IMR-90 (cell line): ENCODE data around the gene SLC37A1. TPM values are rescaled to one million over a fixed set of nuclear protein-coding genes. Genes with fewer than 3 reads are reported as not detected.
A peak's percentile ranks its signal among the peaks of the same experiment; 100 is the strongest.

Experiments used
- ATAC-seq: fragments of 200-7000 bp; cut with Tn5 transposase; 2 replicates; pipeline ENCODE4 v1.9.1; 2020; ENCODE audit warnings: low read depth, mild to moderate bottlenecking, moderate library complexity
- BruUV-seq: library from RNA; stranded (reverse); fragments of 400-500 nt; replicated peaks from 2 replicates; lab custom pipeline; 2021; lab: Mats Ljungman, UMichigan
- CTCF ChIA-PET: fragments of 300-600 bp; formaldehyde crosslinking; extraction: SDS; loops from one replicate; lab custom pipeline; 2021; ENCODE audit warnings: antibody characterized with exemption; lab: Yijun Ruan, JAX
- POLR2A ChIA-PET: fragments of 300-600 bp; sonication (Branson Sonifier 250); formaldehyde crosslinking; loops from one replicate; lab custom pipeline; 2022; ENCODE audit warnings: antibody characterized with exemption; ENCODE audit not compliant: unreplicated experiment; lab: Charles Lee
- DNase-seq: peaks from one replicate; pipeline ENCODE4 v3.0.0; 2013
- H2AFZ ChIP-seq: replicated peaks from 2 replicates; pipeline ENCODE3; 2013; ENCODE audit warnings: low read length, mild to moderate bottlenecking; ENCODE audit not compliant: poor library complexity
- H2AK5ac ChIP-seq: 2 replicates; pipeline ENCODE4 v1.6.1; 2013; ENCODE audit warnings: low read depth, low read length, inconsistent platforms
- H2AK9ac ChIP-seq: replicated peaks from 2 replicates; pipeline ENCODE3; 2013; ENCODE audit warnings: mild to moderate bottlenecking, low read depth, low read length, moderate library complexity; ENCODE audit not compliant: poor library complexity
- H2BK120ac ChIP-seq: 2 replicates; pipeline ENCODE4 v1.6.1; 2013; ENCODE audit warnings: low read depth, low read length, inconsistent platforms
- H2BK15ac ChIP-seq: 3 replicates; pipeline ENCODE4 v1.6.1; 2013; ENCODE audit warnings: low read depth, low read length, inconsistent platforms
- H2BK20ac ChIP-seq: 2 replicates; pipeline ENCODE4 v1.6.1; 2013; ENCODE audit warnings: low read depth, mild to moderate bottlenecking, inconsistent platforms, low read length, moderate library complexity
- H2BK5ac ChIP-seq: 2 replicates; pipeline ENCODE4 v1.6.1; 2013; ENCODE audit warnings: mild to moderate bottlenecking, low read depth, low read length, inconsistent platforms; ENCODE audit not compliant: poor library complexity, severe bottlenecking
- H3K14ac ChIP-seq: replicated peaks from 2 replicates; pipeline ENCODE4 v1.6.1; 2013; ENCODE audit warnings: low read depth, low read length, inconsistent platforms
- H3K18ac ChIP-seq: 2 replicates; pipeline ENCODE4 v1.6.1; 2013; ENCODE audit warnings: low read depth, low read length, control low read depth
- H3K23ac ChIP-seq: 2 replicates; pipeline ENCODE4 v1.6.1; 2013; ENCODE audit warnings: low read depth, low read length, inconsistent platforms
- H3K27ac ChIP-seq: 2 replicates; pipeline ENCODE4 v1.5.1; 2013; ENCODE audit warnings: mild to moderate bottlenecking, control low read depth, low read length; ENCODE audit not compliant: insufficient read depth
- H3K27me3 ChIP-seq: 2 replicates; pipeline ENCODE4 v1.6.1; 2013; ENCODE audit warnings: low read length; ENCODE audit not compliant: control insufficient read depth, insufficient read depth
- H3K36me3 ChIP-seq: 2 replicates; pipeline ENCODE4 v1.6.1; 2013; ENCODE audit warnings: low read length, mixed read lengths; ENCODE audit not compliant: control insufficient read depth, insufficient read depth
- H3K4ac ChIP-seq: 2 replicates; pipeline ENCODE4 v1.6.1; 2013; ENCODE audit warnings: low read depth, low read length, inconsistent platforms
- H3K4me1 ChIP-seq: 2 replicates; pipeline ENCODE4 v1.6.1; 2013; ENCODE audit warnings: low read length, mixed read lengths; ENCODE audit not compliant: control insufficient read depth, insufficient read depth
- H3K4me2 ChIP-seq: 2 replicates; pipeline ENCODE4 v1.6.1; 2013; ENCODE audit warnings: low read depth, mild to moderate bottlenecking, control low read depth, low read length, moderate library complexity
- H3K4me3 ChIP-seq: 2 replicates; pipeline ENCODE4 v1.5.1; 2013; ENCODE audit warnings: low read depth, mild to moderate bottlenecking, control low read depth, low read length, moderate library complexity; ENCODE audit not compliant: insufficient read depth
- H3K56ac ChIP-seq: 2 replicates; pipeline ENCODE4 v1.6.1; 2013; ENCODE audit warnings: low read length, inconsistent platforms; ENCODE audit not compliant: insufficient read depth; ENCODE audit errors: extremely low read depth
- H3K79me1 ChIP-seq, 2 experiments: 2 replicates each; pipeline ENCODE4 v1.6.1; 2013; ENCODE audit warnings: low read length in 2 of 2, inconsistent platforms in 1 of 2, low read depth in 1 of 2
- H3K9ac ChIP-seq: 2 replicates; pipeline ENCODE4 v1.6.1; 2013; ENCODE audit warnings: low read depth, low read length, control low read depth
- H3K9me1 ChIP-seq: 2 replicates; pipeline ENCODE4 v1.6.1; 2013; ENCODE audit warnings: low read length, inconsistent platforms; ENCODE audit not compliant: insufficient read depth
- H3K9me3 ChIP-seq: 2 replicates; pipeline ENCODE4 v1.6.1; 2013; ENCODE audit warnings: low read length; ENCODE audit not compliant: control insufficient read depth, insufficient read depth
- H4K20me1 ChIP-seq: 2 replicates; pipeline ENCODE4 v1.6.1; 2013; ENCODE audit warnings: low read length, inconsistent platforms; ENCODE audit not compliant: insufficient read depth
- H4K5ac ChIP-seq: 2 replicates; pipeline ENCODE4 v1.6.1; 2013; ENCODE audit warnings: mild to moderate bottlenecking, low read depth, low read length, control low read depth
- H4K8ac ChIP-seq, 2 experiments: 2 replicates each; pipeline ENCODE4 v1.6.1; 2013; ENCODE audit warnings: low read depth in 2 of 2, low read length in 2 of 2, control low read depth in 1 of 2, inconsistent platforms in 1 of 2
- H4K91ac ChIP-seq: 2 replicates; pipeline ENCODE4 v1.6.1; 2013; ENCODE audit warnings: low read depth, low read length, inconsistent platforms; ENCODE audit not compliant: insufficient read depth
- CEBPB ChIP-seq: IDR thresholded peaks from 2 replicates; pipeline ENCODE4 v1.6.1; 2012; ENCODE audit warnings: low read depth, low read length, improper control_type of control experiment
- MAFK ChIP-seq: IDR thresholded peaks from 2 replicates; pipeline ENCODE4 v1.6.1; 2012; ENCODE audit warnings: low read depth, low read length, improper control_type of control experiment
- RFX5 ChIP-seq: IDR thresholded peaks from 2 replicates; pipeline ENCODE4 v1.8.0; 2012; ENCODE audit warnings: low read depth, mild to moderate bottlenecking, low read length, moderate library complexity
- USF2 ChIP-seq: fragments of 150-350 bp; IDR thresholded peaks from 2 replicates; pipeline ENCODE4 v1.6.1; 2017; ENCODE audit warnings: mild to moderate bottlenecking, antibody characterized with exemption, low read length, low read depth
- WGBS, 2 experiments: methylation state at CpG; one replicate each; pipeline versions ENCODE4 v1.1.5 to v1.1.7; 2013; ENCODE audit warnings: missing lambda C conversion rate in 2 of 2; ENCODE audit not compliant: insufficient read length in 1 of 2; ENCODE audit errors: extremely low coverage in 2 of 2; 5-methylcytosine and 5-hydroxymethylcytosine counted together
- dilution Hi-C: fragments of 300-500 bp; cut with HindIII; formaldehyde crosslinking; loops from one replicate; pipeline ENCODE4 v1.14.3; 2018; ENCODE audit warnings: low sequenced_read_pairs; ENCODE audit not compliant: unreplicated experiment
- in situ Hi-C: fragments of 300-500 bp; cut with MboI; formaldehyde crosslinking; loops from 3 replicates; pipeline ENCODE4 v1.14.3; 2019; ENCODE audit warnings: low sequenced_read_pairs, inconsistent platforms, mixed read lengths
- intact Hi-C: fragments of 100-400 bp; cut with micrococcal nuclease; formaldehyde crosslinking; loops from 2 replicates; pipeline ENCODE4 v1.10.0; 2022
- polyA plus RNA-seq, 3 experiments: library from polyadenylated mRNA; depleted of rRNA; stranded (reverse); fragments of >200 nt; gene quantifications; 2 replicates each; pipeline ENCODE4 v1.2.3, GENCODE V29; 2012; ENCODE audit warnings: low replicate concordance in 1 of 3
- total RNA-seq: library from RNA; depleted of rRNA; stranded (reverse); fragments of >200 nt; gene quantifications from 2 replicates; pipeline ENCODE4 v1.2.3, GENCODE V29; 2012

SLC37A1 gene
- total and polyA plus RNA-seq, 2 of the 4 experiments (the other 2 are of a cell fraction) = 0.36 to 0.48 TPM

- no peak overlapping the region for H3K14ac ChIP-seq
- no peaks in the 10 kb centered on the region for H3K4me1 ChIP-seq
- H2AK9ac ChIP-seq = peak overlapping the region; percentile 50
- H3K4me3 ChIP-seq = no peak overlapping the region
- POLR2A ChIA-PET = no interaction called here
- H3K9ac ChIP-seq = no peak overlapping the region
- no peak overlapping the region for H3K56ac ChIP-seq
- in situ Hi-C loops = no loop called here
- H3K23ac ChIP-seq = no peak overlapping the region
- no peaks in the 10 kb centered on the region for H3K9me3 ChIP-seq
- WGBS, 2 experiments = no CpG with 5 or more reads among the region's 3 CpGs
- TF ChIP-seq CEBPB (no peak), USF2 (no peak), MAFK (no peak), RFX5 (no peak)
- ATAC-seq (no peak), DNase-seq (no peak)
- no peaks in the 10 kb centered on the region for H3K36me3 ChIP-seq
- H3K79me1 ChIP-seq = no peaks in the 10 kb centered on the region
- H2AFZ ChIP-seq = no peak overlapping the region
- no peak overlapping the region for H4K5ac ChIP-seq
- H2BK5ac ChIP-seq = no peak overlapping the region
- H2BK20ac ChIP-seq = no peak overlapping the region
- H3K27ac ChIP-seq = no peak overlapping the region
- H2AK5ac ChIP-seq = no peak overlapping the region
- H2BK120ac ChIP-seq = no peak overlapping the region
- no peak overlapping the region for H3K18ac ChIP-seq
- BruUV-seq = no TSS peak
- H3K27me3 ChIP-seq = peaks cover 4% of the 10 kb centered on the region
- no peak overlapping the region for H3K4me2 ChIP-seq
- intact Hi-C loops = no loop called here
- H4K91ac ChIP-seq = no peak overlapping the region
- no peak overlapping the region for H3K4ac ChIP-seq
- no peak overlapping the region for H2BK15ac ChIP-seq
- H3K9me1 ChIP-seq = no peaks in the 10 kb centered on the region
- H4K20me1 ChIP-seq = no peaks in the 10 kb centered on the region
- CTCF ChIA-PET = no interaction called here
- dilution Hi-C loops = no loop called here
- no peak overlapping the region for H4K8ac ChIP-seq
These were observed 47.9 kb upstream of the SLC37A1 start for GRCh38 chr21:42465803-42466127.
